ENCODE data around the gene MFSD6L.

GRCh38 chr17:8798846-8799569 is at the start of gene MFSD6L:
- TF ChIP-seq GATA2 (IDR thresholded peaks at IDR 0.05; ENCODE audit: low read depth, low read length) (no peak), GATA3 (IDR thresholded peaks at IDR 0.05; ENCODE audit: low read depth, low read length) (no peak)

Data from SH-SY5Y (cell line).